G401.6 (cell line): ENCODE measurements around the gene ITPR3.

Experiments
- FAIRE-seq: peaks from 2 replicates; lab custom pipeline; 2012; peaks lifted over from hg19 to GRCh38; lab: Jason Lieb, UNC

The ITPR3 gene

GRCh38 chr6:33719326-33719987 lies 98.3 kb downstream of the ITPR3 start:
- FAIRE-seq: no peak

GRCh38 chr6:33720998-33721397 lies 99.9 kb downstream of the ITPR3 start:
- FAIRE-seq: peak; percentile 11

- FAIRE-seq: no peak
Observed at GRCh38 chr6:33721508-33721907, 100.4 kb downstream of the ITPR3 start.

DNA sequence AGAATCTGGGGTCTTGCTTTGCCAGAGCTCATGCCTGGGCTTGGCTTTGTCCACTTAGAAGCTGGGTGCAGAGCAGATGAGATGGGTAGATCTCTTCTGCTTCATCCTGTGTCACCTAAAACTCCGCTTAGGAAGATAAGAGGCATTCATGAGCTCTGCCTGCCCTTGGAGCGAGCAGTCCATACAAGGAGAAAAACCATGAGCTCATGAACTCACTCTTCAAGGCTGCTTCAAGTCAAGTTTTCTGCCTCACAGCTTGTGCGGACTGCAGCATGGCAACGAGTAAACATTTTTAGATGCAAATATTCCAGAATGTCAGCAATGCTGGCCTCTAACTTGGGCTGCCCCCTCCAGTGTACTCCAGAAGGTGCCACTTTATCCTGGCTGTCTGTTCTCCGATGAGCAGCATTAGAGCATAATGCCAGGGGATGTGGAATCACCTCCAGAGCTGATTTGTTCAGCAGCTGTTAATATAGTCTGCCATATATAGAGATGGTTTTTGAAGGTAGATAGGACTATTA lies 101.0 kb downstream of the ITPR3 start:
- no peak for FAIRE-seq

DNA sequence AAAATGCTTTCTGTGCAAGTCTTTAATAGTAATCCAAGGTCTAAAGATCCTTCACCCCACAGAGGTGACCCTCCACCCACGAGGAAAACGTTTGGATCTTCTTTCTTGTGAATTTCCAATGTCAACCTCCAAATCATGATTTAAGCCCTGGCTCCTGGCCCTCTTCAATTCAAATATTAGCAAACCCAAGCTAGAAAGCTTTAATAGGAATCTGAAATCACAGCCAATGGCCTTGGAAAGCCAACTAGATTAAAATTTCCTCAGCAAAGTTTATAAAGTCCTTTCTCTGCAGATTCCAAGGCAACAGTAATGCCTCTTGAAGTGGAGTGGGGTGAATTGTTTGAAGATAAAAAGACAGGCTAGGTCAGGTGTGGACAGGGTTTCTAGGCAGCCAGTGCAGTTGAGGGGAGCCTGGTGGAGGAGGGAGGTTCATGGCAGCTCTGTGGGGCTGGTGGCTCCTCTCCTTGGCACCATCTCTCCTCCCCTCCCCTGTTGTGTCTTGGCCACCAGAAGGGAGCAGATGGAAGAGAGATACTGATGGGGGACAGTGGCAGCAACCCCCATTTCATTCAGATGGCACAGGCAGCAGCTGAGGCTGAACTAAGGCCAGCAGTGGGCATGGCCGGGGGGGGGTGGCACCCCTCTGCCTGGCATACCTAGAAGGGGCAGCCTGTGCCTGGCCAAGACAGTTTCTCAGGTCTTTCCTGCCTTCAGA lies 102.4 kb downstream of the ITPR3 start:
- no peak for FAIRE-seq

DNA sequence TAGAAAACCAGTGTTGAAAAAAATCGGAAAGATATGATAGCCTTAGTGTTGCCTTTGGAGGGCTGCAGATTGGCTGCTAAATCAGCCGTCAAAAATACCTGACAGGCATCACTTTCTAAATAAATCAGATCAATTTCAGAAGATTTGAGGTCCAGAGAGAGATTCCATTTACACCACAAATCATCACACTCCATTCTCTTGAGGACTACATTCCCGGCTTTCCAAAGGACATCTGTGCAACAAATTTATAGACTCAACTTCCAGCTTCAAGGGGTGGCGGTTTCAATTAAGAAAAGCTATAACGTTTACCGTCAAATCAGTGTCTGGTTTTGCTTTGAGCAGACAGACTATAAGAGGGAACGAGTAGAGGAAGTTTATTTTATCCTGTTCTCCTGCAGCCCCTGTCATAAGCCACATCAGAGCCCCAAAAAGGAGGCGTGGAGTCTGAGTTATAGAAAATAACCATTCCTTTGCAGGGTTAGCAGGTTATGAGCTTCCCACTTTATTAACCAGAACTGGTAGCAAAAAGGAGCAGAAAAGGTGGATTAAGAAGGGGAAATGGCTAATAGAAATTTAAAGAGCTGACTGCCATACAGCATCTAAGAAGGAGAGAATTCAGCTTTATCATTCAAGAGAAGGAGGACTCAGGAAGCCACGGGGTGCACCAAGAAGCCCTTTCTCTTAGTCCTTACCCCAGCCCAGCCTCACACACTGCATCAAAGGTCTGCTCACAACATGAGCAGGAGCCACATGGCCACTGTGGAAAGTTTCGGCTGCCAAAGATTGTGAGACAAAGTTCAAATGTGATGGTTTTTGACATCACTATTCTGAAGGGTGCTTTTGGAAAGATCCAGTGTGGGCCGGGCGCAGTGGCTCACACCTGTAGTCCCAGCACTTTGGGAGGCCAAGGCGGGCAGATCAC lies 103.2 kb downstream of the ITPR3 start:
- FAIRE-seq: no peak

DNA sequence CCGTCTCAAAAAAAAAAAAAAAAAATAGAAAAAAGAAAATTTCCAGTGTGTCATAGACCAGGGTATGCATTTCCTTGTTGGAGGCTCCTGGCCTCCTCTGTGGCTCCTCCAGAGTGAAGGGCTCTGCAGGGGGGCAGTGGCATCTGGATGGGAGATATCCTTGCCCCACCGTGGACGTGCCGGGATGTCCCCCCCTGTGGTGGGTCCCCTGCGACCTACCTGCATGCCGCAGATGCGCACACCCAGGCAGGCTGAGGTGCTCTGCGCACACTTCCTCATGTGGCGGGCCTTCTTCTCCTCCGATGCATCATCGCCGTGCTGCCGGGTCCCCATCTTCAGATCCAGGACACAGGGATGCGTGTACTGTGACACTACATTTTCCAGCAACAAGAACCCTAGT lies 104.1 kb downstream of the ITPR3 start:
- no peak for FAIRE-seq

DNA sequence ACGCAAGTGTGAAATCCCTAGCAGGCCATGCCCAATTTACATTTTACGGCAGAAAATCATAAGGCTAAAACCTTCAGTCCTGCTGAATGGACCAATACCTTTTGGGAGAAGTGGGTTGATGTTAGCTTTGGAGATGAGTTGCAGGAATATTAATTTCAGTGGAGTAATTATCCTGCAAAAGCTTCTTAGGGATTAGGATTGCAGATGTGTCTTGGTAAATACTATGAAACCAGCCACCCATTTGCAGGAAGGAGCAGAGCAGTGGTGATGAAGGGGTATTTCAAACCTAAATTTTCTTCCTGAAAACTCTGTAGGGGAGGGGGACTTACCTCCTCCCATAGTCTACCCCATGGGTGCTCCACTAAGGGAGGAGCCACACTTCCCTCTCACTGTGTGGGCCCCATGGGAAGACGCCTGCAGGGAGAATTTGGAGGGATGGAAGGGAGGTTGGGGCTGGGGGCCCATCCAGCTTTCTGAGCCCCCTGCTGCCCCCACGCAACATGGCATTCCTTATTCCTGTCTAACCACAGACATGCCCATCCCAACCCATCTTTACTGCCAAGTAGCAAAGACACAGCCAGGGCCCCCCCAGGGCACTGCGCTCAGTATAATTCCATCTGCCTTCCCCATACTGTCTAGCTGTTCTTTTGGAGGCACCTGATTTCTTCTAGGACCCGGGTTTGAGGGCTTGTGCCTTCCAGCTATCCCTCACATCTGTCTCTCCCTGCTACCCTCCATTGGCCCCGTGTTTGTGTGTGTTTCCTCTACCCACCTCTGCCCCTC lies 105.0 kb downstream of the ITPR3 start:
- FAIRE-seq: no peak

GRCh38 chr6:33726696-33727095 lies 105.6 kb downstream of the ITPR3 start:
- FAIRE-seq: no peak

- FAIRE-seq: no peak
Observed at GRCh38 chr6:33727126-33727525, 106.0 kb downstream of the ITPR3 start.

- FAIRE-seq: no peak
Observed at GRCh38 chr6:33727932-33728331, 106.8 kb downstream of the ITPR3 start.

- FAIRE-seq: no peak
Observed at GRCh38 chr6:33728438-33728837, 107.3 kb downstream of the ITPR3 start.

- FAIRE-seq: no peak
Observed at GRCh38 chr6:33729059-33729458, 107.9 kb downstream of the ITPR3 start.

- no peak for FAIRE-seq
Observed at GRCh38 chr6:33730611-33731010, 109.5 kb downstream of the ITPR3 start.

- no peak for FAIRE-seq
Observed at GRCh38 chr6:33731035-33731434, 109.9 kb downstream of the ITPR3 start.

DNA sequence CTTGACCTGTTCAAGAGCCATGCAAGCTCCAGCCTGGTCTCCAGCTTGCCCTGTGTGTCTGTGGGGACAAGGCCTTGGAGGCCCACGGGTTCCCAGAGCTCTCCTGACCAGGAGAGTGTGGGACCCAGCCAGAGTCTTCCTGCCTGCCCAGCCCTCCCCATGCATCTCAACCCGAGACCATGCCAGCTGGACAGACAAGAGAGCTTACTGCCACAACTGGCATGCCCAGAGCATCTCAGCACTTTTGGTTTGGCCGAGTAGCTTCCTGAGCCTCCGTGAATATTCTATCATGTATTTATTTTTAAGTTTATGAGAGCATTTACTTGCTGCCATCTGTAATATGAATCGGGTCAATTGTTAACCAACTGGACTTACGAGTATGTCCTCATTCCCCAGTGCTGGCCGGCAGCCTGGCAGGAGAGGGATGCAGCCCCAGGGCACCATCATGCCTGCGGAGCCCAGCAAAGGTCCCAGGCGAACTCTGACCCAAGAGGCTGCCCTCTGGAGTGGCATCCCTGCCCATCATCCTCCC lies 110.7 kb downstream of the ITPR3 start:
- no peak for FAIRE-seq

GRCh38 chr6:33732385-33732784 lies 111.3 kb downstream of the ITPR3 start:
- FAIRE-seq: no peak

DNA sequence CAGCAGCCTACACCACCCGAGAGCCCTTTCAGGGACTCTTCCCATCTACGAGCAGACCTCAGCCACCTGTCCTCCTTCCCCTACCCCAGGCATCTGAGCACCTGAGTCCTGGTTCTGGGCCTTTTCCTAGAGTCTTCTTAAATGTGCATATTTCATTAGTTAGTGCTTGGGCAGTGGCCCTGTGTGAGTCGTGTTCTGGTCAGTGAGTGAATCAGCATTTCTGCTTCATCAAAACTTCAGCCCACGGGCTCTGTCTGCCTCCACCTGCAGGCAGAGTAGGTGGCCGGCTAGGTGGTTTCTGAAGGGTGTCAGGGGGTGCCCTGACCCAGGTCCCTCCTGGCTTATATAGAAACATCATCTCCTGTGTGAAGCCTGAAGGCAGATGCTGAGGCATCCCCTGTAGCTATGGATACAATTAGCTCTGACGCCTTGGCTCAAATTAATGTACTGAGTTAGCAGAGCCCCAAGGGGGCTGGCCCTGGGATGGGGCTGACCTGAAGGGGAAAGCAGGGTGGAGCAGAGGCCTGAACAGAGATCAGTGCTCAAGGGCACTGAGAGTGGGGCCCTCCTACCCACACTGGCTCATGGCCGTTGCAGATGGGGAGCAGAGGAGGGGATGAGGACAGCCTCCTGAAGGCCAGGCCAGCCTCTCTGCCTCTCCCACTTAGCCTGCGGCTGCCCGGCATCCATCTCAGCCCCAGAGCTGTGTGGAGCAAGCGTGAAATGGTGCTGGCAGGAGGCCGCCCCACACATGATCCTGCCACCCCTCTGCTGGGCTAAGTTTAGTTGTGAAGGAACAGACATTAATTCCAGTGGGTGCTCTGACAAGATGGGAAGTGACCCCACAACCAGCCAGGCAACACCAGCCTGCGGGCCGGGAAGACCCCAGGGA lies 111.9 kb downstream of the ITPR3 start:
- FAIRE-seq: no peak

DNA sequence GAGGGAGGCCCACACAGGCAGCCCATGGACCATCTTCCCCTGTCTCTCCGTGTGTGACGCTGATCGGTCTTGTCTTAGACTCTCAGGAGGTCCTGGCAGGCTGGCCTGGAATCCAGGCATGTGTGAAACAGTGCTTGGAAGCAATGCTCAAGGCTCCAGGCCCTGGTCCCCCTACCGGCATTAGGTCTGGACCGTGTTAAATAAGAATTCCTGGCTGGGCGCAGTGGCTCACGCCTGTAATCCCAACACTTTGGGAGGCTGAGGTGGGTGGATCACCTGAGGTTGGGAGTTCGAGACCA lies 112.5 kb downstream of the ITPR3 start:
- no peak for FAIRE-seq

- no peak for FAIRE-seq
Observed at GRCh38 chr6:33735216-33735615, 114.1 kb downstream of the ITPR3 start.
